HG02588 (cell line): ENCODE data around the gene FKBP5.
"Not testable (repeated sequence)": the region's sequence is repeated elsewhere in the genome, so short reads cannot be mapped to it uniquely, and the experiment has no call there.

ENCODE experiments used
- ATAC-seq: cut with Tn5 transposase; IDR thresholded peaks from one replicate; pipeline ENCODE4 v1.9.1; 2021; ENCODE audit warnings: mild to moderate bottlenecking, moderate library complexity; ENCODE audit not compliant: unreplicated experiment

The FKBP5 gene

GRCh38 chr6:35688605-35689322 is at the start of gene FKBP5:
FKBP5 (minus strand) TSS chr6:35688915; CDS start chr6:35642824, 46,091 bp downstream.
- ATAC-seq: peak; percentile 90

- ATAC-seq: no peak
Observed at GRCh38 chr6:35737413-35738211, 48.9 kb upstream of the FKBP5 start.

DNA sequence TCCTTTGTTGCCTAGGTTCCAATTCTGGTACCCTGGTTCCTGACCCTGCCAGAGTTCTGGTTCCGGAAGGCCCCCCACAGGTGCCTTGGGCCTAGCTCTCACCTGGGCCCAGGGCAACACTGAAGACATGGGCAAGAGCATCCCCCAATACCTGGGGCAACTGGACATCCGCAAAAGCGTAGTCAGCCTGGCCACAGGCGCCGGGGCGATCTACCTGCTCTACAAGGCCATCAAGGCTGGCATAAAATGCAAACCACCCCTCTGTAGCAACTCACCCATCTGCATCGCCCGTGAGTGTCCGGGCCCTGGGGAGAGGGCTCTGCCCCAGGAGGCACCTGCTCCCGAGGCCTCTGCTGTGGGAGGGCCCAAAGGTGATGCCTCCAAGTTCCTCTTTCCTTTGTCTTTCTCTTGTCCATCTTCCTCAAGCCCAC is 48.3 kb upstream of the FKBP5 start, which contains the start of gene ARMC12:
Gene ARMC12, plus strand, starts transcription at position 51 of the 431 bp plus-strand sequence. Its CDS starts 77 bp downstream, at position 128.
- ATAC-seq: no peak

- ATAC-seq: no peak
Observed at GRCh38 chr6:35736253-35736894, 47.7 kb upstream of the FKBP5 start.

DNA sequence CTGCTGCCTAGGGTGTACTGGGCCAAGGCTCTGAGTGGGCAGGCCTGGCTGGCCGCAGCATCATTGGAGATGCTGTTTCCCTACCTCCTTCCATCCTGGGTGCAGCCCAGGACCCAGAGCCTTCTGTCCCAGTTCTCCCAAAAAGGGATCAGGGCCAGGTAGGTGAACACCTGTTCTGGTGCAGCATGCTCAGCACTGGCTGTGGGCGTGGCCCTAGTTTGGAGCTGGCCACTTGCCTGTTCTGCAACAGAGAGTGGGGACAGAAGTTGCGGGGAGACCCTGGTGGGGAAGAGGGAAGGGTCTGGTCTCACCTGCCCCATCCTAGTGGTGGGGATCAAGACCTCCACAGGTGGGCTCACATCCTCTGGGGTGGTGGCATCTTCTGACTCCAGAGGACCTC is 46.7 kb upstream of the FKBP5 start:
- ATAC-seq: no peak

GRCh38 chr6:35734319-35734718 is 45.6 kb upstream of the FKBP5 start:
- not testable (repeated sequence) for ATAC-seq

GRCh38 chr6:35733633-35734032 is 44.9 kb upstream of the FKBP5 start:
- ATAC-seq: no peak

DNA sequence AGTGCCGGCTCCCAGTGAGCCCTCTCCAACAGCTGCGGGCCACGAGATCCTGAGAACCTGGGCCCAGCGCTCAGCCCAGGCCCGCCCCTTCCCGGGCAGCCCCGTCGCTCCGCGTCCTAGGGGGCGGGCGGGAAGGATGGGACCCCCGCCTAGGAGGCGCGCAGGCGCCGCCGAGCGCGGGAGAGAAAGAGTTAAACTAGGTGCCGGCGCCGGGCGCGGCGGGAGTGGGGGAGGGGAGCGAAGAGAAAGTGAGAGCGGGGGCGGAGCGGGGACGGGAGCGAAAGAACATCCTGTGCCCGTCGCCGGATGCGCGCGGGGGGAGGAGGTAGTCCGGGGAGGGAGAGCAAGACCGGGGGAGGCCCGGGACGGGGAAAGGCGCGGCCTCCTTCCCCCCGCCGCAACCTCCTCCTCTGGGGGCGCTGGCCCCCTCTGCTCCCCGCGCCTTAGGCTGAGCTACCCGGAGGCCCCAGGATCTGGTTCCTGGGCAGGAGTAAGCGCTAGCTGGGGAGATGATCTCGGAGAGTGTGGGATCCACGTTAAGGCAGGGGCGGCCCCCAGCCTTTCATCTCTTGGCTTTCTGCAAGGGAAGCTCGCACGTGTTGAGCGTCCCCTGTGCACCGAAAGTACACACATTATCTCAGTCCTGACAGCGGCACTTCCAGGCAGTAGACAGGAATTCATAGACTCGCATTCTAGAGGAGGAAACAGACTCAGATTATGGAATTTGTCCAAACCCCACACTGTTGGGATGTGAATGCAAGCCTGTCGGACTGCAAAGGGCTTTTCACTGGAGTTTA is 43.2 kb upstream of the FKBP5 start:
- peak; percentile 40 for ATAC-seq

DNA sequence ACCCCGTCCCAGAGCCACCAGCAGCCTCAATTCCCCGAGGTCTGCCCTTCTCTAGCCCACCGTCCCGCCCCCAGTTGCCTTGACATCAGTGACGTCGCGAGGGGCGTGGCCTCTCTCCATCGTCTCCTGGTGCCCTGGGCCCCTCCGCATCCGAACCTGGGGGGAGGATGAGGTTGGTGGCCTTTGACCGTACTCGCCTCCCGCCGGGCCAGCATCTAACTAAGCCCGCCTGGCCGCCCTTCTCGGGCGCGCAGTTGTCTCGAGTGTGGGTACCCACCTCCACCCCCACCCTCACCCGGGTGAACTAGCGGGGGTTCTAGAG is 42.7 kb upstream of the FKBP5 start:
- ATAC-seq: peak; percentile 44

GRCh38 chr6:35730745-35731413 is 42.2 kb upstream of the FKBP5 start:
- ATAC-seq: no peak

DNA sequence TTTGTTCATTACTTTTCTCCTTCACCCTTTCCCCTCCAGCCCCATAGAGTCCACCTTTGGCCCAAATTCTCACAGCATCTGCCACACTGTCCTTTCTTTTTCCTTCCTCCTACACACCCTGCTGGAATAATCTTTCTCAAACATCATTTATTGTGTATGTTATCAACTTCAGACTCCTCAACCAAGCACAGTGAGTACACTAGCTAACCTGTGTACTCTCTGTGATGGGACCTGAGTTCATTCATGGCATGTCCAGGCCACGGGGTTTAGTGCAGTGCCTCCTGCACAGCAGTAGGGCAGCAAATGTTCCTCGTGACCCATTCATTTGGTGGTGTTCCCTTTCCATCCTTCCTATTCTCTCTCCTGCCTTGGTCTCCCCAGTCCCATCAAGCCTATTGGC is 41.0 kb upstream of the FKBP5 start:
- no peak for ATAC-seq

DNA sequence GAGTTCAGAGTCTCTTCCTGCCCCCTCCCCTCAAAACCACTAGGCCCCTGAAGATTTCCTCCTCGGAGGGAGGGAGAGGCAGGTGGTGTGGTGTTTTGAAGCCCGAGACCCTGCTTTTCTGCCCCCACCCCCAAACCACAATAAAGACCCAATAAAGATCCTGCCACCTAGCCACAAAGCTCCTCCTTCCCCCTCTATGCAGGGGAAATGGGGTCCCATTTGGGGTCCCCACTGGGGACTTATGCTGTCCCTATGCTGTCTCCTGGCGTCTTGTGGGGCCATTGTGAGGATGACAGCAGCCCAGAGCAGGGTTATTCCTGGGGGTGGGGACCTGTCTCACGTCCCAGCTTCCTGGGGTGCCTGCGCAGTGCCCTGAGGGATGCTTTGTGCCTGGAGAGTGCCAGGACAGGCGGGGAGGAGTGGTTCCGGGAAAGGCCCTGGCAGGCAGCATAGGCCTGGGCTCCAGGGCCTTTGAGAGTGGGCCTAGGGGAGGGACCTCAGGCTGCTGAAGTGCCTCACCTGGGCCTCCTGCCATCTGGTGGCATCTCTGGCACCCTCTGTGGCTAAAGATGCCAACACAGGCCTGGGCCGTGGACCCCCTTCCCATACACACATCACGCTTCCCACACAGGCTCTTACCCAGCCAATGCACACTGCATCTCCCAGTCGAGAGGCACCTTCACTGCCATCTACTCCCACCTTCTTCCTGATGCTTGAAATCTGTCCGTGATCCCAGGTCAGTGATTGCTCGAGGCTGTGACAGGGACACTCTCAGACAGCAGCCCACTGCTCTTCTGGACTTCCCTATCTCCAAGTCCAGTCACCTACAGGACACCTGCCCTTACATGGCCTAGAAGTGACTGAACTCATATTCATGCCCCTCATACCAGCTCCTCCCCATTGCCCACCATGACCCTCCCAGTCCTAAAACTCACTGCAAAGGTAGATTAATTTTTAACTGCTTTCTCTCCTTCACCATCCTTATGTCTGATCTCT is 40.3 kb upstream of the FKBP5 start:
- no peak for ATAC-seq

DNA sequence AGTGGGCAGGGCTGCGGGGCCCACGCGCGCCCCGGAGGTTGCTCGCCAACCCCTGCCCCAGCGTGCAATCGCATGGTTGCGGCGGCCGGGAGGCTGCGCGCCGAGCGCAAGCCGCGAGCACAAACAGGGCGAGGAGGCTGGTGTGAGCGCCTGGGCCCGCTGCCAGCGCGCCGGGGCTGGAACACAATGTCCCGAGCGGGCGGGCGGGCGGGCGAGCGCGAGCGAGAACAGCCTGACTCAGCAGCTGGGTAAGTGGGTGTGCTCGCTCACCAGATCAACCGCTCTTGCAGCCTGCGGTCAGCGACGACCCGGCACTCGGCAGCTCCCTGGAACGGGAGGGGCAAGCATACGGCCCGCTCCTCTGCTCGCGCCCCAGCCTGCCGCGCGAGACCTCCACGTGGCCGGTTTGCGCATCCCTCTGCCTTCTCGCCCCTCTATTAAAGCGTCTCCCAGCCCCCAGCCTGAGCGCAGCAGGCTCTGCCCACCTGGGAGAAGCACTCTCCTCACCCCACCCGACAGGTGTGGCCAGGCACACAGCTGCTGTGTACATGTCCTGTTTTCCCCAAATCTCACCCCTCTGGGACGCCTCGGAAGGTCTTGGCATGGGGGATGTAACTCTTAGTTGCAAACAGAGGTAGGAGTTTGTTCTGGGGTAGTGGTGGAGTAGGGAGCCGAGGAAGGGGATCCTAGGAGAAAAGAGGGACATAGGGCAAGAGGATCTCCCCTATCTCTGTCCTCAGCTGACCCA is 39.4 kb upstream of the FKBP5 start:
- ATAC-seq: peak; percentile 41

DNA sequence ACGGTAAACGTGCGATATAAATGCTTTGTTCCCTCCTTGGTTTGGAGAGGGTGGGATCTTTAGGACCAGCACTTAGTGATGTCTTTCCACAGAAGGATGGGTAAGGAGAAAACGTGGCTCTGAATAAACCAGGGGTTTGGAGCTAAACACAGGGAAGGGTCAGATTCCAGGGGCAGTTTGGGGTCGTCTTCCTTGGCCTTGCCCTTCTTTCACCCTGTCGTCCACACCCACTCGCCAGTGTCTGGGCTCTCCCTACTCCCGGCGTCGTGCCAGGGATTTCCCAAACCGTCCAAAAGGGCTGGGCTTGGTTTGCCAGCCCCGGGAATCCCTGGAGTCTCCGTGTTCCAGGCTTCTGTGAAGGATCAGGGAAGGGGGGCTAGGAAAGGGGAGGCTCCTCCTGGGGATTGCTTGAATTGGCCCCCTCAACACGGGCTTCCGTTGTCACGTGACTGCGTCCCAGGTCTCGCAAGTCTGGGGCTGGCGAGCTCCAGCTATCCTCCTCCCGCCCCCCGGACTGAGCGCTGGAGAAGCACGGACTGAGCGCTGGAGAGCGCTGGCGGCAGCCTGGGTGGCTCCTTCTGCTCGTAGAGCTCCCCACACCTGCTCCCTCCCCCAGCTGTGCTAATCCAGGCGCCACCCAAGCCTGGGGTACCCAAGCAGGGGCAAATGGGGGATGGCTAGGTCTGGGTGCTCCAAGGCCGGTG is 38.7 kb upstream of the FKBP5 start:
- ATAC-seq: peak; percentile 8

- no peak for ATAC-seq
Observed at GRCh38 chr6:35725721-35726438, 37.2 kb upstream of the FKBP5 start.

DNA sequence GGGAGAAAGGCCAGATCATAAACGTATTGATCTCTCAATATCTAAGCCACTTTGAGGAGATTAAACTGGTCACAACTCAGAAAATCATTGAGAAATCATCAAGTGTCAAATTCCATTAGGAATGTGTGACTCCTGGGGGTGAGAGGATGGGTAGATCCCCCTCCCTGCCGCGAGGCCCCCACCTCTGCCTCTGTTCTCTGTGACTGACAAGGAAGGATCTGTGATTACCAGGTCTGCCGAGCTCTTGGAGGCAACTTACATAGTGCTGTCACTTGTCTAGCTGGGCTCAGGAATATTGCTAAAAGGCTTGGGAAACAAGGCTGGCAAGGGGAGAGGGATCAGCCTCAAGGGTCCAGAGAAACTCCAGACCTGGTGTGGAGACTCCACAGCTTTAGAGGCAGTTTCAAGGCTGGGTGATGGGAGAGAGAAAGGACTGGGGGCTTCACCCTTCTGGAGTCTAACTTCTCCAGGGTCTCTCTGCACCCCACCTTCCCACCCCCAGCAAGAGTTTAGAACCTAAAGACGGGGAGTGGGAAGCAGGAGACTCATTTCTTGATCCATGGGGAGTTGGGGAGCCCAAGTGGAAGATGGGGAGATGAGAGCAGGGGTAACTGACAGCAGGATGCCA is 36.5 kb upstream of the FKBP5 start:
- ATAC-seq: no peak

DNA sequence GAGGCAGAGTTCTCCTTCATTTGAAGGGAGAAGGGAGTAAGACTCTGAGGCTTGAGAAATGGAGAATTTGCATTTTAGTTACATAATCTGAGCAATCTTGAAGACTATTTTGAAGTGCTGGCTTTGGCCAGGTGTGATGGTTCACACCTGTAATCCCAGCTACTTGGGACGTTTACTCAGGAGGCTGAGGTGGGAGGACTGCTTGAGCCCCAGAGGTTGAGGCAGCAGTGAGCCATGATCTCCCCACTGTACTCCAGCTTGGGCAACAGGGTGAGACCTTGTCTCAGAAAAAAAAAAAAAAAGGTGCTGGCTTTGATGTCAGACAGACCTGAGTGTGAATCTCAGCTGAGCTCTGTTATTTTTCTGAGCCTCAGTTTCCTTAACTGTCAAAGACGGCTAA is 35.8 kb upstream of the FKBP5 start:
- ATAC-seq: no peak
